Measurements from ENCODE around the gene DCP1B.
"Not testable (repeated sequence)": the region's sequence is repeated elsewhere in the genome, so short reads cannot be mapped to it uniquely, and the experiment has no call there.

Gene DCP1B

GRCh38 chr12:1974812-1975211 lies 29.4 kb downstream of the DCP1B start:
- DNase-seq, result no peak

DNA sequence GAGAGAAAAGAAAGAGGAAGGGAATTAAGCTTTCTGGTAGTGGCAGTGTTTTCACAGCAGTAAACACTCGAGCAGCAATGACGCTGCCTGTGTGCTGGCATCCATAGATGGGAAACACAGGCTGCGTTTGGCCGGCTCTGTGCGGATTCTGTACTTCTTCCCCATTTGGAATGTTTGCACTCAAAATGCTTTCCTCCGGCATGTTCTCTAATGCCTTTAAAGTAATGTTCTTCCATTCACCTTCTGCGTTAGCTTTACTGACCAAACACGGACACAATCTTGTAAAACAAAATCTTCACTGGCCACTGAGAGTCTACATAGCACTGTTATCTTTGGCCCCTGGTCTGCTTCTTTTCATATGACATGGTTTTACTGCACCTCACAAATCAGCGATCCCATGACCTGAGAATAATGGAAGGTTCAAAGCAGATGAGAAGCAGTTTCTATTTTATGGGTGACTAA lies 31.4 kb downstream of the DCP1B start:
- DNase-seq, result no peak

DNA sequence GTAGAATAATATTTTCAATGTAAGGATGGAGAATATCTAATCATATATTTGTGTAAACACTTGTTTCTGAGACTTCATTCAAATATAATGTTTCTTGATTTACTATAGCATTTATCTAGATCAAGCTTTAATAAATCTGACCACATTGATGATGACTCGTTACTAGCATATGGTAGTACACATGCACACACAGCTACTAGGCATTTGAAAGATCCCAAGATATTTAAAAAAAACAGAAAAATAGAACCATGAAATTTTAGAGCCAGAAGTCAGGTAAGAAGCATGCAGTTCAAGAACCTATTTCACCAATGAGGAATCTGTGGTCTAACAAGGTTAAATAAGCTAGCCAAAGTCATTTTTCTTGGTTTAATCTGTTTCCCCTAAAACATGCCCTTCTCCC lies 32.0 kb downstream of the DCP1B start:
- DNase-seq, result no peak

- no peak for DNase-seq
Observed at GRCh38 chr12:1970331-1970900, 33.8 kb downstream of the DCP1B start.

GRCh38 chr12:1966561-1967226 lies 37.6 kb downstream of the DCP1B start:
- DNase-seq, result no peak

DNA sequence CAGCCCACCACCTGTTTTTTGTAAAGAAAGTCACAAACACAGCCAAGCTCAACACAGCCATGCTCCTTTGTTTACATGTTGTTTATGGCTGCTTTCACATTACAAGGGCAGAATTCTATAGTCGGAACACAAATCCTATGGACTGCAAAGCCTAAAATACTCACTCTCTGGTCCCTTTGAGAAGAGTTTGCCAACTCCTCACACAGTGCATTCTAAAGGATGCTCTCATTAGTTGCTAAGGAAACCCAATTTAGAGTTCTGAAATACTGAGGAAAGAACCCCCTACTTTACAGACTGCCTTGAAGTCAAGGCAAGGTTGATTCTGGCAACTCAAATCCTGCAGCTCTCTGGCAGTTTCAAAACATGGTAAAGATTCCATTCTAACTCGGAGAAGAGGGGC lies 38.3 kb downstream of the DCP1B start:
- no peak for DNase-seq

DNA sequence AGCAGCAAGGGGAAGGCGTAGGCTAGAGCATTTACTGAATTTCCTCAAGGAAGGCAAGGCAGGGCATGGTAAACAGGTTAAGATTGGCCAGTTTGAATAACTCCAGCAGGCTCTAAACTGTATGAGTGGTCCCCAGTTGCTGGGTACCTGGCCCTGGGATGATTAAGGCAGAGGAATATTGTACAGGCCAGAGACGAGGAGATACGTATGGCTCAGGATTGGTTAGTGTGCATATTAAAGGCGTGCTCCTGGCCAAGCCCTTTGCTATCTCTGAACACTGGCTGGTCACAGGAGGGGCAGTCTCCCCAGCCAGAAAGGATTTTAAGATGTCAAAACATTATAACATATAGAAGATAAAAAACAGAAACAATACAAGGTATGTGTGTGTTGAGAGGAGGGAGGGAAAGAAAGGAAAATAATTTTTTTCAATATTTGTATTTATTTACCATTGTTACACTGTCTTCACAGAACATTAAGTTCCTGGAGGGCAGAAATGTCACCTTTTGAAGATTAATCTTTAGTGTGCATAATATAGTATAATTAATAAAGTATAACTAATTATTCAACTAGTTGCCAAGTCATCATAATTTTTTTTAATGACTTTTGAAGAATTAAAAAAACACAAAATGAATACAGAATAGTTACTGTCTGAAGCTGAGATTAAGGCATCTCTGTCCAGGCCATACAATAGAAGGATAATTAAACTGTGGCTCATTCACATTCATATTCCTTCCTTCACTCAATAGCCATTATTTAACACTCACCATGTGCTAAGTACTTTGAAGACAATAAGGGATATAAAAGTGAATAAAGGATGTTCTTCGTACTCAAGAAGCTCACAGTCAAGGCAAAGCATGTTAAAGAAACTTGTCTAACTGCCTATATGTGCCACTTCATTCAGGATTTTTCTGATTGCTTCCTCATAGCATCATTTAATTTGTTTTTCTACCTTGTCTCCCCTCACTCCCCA lies 41.9 kb downstream of the DCP1B start:
- no peak for DNase-seq

GRCh38 chr12:1956716-1957115 lies 47.5 kb downstream of the DCP1B start:
- no peak for DNase-seq

- DNase-seq, result no peak
Observed at GRCh38 chr12:1949771-1950470, 54.3 kb downstream of the DCP1B start.

GRCh38 chr12:1948883-1949282 lies 55.4 kb downstream of the DCP1B start:
- DNase-seq, result no peak

GRCh38 chr12:1947081-1947480 lies 57.2 kb downstream of the DCP1B start:
- DNase-seq, result no peak

- no peak for DNase-seq
Observed at GRCh38 chr12:1946296-1946695, 58.0 kb downstream of the DCP1B start.

GRCh38 chr12:1945502-1945901 lies 58.8 kb downstream of the DCP1B start:
- not testable (repeated sequence) for DNase-seq

DNA sequence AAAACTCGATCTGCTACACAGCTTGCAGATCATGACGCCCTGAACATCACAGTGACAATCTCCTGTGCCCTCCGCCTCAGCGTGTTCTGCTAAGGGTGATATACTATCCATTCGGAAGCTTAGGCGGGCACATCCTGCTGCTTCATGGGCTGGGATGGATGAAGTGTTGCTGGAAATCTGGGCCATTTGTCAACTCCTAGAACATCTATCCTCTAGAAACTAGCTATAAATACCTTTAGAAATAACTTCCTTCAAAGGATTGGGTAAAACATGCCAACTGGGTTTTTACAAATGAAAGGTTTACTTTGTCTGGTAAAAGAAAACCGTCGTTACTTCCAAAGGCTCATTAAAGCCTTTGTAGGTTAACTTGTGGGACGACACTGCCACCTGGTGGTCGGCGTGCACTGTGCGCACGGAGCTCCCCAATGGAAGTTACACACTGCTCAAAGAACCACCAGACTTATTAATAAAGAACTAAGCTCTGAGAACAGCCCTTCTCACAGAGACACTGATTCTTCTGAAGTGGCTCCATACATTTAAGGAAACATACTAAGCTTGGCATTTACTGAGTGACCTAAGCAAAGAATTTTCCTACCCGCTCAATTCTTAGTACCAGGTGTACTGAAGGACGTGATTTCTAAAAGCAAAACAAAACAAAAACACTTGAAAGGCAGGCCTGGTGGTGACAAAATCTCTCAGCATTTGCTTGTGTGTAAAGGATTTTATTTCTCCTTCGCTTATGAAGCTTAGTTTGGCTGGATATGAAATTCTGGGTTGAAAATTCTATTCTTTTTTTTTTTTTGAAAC lies 64.3 kb downstream of the DCP1B start:
- peak; percentile 88 for DNase-seq

- no peak for DNase-seq
Observed at GRCh38 chr12:1939331-1939730, 64.9 kb downstream of the DCP1B start.

DNA sequence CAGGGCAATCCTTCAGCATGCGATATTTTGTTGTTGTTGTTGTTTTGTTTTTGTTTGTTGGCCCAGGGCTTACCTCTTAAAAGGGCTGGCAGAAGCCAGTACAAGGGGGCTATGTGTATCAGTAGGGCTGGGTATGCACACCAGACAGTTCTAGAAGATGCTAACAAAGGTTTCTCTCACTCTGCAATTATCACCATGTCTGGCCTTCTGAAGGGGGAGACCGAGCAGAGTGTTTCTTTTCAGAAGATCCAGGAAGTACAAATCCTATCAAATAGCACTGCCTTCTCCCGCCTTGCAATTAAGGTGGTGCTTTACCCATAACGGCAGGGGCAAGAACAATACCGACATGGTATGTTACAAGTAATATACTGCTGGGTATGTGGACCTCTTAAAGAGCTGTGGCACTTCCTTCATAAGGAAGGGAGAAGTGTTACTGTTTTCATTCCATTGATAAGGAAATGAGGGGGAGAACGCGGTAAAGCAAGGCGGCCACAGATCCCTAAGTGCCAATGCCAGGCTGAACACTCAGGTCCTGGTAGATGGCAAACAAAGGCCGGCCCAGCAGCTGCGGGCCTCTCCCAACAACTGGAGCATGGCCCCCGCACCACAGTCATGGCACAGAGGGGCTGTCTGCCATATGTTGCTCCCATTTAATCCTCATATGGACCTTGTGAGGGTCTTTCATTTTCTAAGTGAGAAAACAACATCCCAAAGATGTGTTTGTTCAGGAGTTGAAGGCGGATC lies 66.6 kb downstream of the DCP1B start:
- DNase-seq, result no peak

GRCh38 chr12:1936406-1937320 lies 67.6 kb downstream of the DCP1B start:
- DNase-seq, result no peak

GRCh38 chr12:1935700-1936378 lies 68.4 kb downstream of the DCP1B start:
- no peak for DNase-seq

- no peak for DNase-seq
Observed at GRCh38 chr12:1935242-1935641, 69.0 kb downstream of the DCP1B start.

DNA sequence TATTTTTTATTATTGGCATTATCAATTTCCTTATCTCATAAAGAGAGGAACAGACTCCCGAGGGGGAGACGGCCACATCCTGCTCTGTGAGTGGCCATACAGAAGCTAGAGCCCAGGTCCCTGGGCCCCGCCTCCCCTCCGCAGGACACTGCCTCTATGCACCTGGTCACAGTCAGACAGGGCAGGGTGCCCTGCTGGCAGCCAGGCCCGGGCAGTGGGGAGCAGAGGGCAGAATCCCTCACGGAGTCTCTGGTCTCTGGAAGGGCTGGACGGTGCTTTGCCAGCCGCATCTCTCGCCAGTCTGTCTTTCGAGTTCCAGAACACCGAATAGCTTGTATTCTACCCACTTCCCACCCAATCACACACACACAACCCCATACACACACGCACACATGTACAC lies 69.4 kb downstream of the DCP1B start:
- no peak for DNase-seq
